Suprapubic skin (tissue), 4 donors: Measurements from ENCODE around the gene RUFY4.

Experiments used
- EP300 ChIP-seq: sonication (generic); formaldehyde crosslinking; IDR thresholded peaks from one replicate; pipeline ENCODE4 v1.6.1; 2017; ENCODE audit warnings: antibody characterized with exemption
- POLR2A ChIP-seq, 2 donors: fragments of 450-650 bp; IDR thresholded peaks; one replicate each; pipeline ENCODE4 v1.6.1; 2017; ENCODE audit warnings: antibody characterized with exemption in 2 of 2, mild to moderate bottlenecking in 2 of 2, moderate library complexity in 2 of 2
- POLR2AphosphoS5 ChIP-seq, 3 donors: sonication (generic); formaldehyde crosslinking; IDR thresholded peaks; one replicate each; pipeline ENCODE4 v1.6.1; 2017; ENCODE audit warnings: antibody characterized with exemption in 3 of 3
- TF ChIP-seq, protein P1 (sequence below), 2 donors: fragments of 200-600 bp in 1 of 2; fragments of 450-650 bp in 1 of 2; sonication (generic) in 1 of 2; IDR thresholded peaks; one replicate each; pipeline ENCODE4 v1.5.1; 2016 to 2019; ENCODE audit warnings: antibody characterized with exemption in 2 of 2, mild to moderate bottlenecking in 1 of 2, moderate library complexity in 1 of 2

- no peak for TF ChIP-seq POLR2AphosphoS5 (IDR thresholded peaks at IDR 0.05)
- TF ChIP-seq, protein P1, sequence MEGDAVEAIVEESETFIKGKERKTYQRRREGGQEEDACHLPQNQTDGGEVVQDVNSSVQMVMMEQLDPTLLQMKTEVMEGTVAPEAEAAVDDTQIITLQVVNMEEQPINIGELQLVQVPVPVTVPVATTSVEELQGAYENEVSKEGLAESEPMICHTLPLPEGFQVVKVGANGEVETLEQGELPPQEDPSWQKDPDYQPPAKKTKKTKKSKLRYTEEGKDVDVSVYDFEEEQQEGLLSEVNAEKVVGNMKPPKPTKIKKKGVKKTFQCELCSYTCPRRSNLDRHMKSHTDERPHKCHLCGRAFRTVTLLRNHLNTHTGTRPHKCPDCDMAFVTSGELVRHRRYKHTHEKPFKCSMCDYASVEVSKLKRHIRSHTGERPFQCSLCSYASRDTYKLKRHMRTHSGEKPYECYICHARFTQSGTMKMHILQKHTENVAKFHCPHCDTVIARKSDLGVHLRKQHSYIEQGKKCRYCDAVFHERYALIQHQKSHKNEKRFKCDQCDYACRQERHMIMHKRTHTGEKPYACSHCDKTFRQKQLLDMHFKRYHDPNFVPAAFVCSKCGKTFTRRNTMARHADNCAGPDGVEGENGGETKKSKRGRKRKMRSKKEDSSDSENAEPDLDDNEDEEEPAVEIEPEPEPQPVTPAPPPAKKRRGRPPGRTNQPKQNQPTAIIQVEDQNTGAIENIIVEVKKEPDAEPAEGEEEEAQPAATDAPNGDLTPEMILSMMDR (IDR thresholded peaks at IDR 0.05), result no peak
- no peak for TF ChIP-seq POLR2A (IDR thresholded peaks at IDR 0.05)
- TF ChIP-seq EP300, result no peak
Observed at GRCh38 chr2:218065239-218066006, 3.6 kb upstream of the RUFY4 start.
